ENCODE data around the gene STK32B.

- TF ChIP-seq CTCF (IDR thresholded peaks at IDR 0.05), result no peak
- TF ChIP-seq EP300 (IDR thresholded peaks at IDR 0.05), result no peak
- TF ChIP-seq POLR2A (IDR thresholded peaks at IDR 0.05), result no peak
- no peak for TF ChIP-seq POLR2AphosphoS5 (IDR thresholded peaks at IDR 0.05)
Observed at GRCh38 chr4:5465956-5466355, 414.7 kb downstream of the STK32B start.

Data from upper lobe of left lung (tissue), 4 donors.